ENCODE measurements around the gene PLEK2.
"Not testable (repeated sequence)": the region's sequence is repeated elsewhere in the genome, so short reads cannot be mapped to it uniquely, and the experiment has no call there.

PLEK2 gene

GRCh38 chr14:67411820-67412421, at the start of gene PLEK2:
Gene PLEK2 (minus strand): TSS chr14:67412165. CDS start chr14:67412059, 106 bp downstream.
- no peak for DNase-seq (ENCODE audit: low spot score)
- in situ Hi-C loops (cut with MboI; ENCODE audit: low sequenced_read_pairs, unreplicated experiment), result loop anchor here (25.0 kb wide), 1 partner anchor 300 kb away; the partner anchor contains the start of gene RDH12

GRCh38 chr14:67461341-67461985, 49.5 kb upstream of the PLEK2 start:
- DNase-seq (ENCODE audit: low spot score), result no peak
- no peak for TF ChIP-seq CTCF (IDR thresholded peaks at IDR 0.05; ENCODE audit: borderline replicate concordance, control extremely low read depth, extremely low read depth, insufficient read depth, missing control alignments)
- in situ Hi-C loops (cut with MboI; ENCODE audit: low sequenced_read_pairs, unreplicated experiment), result no loop called here

More at GRCh38 chr14:67411820-67412421, at the start of gene PLEK2:
- TF ChIP-seq CTCF (IDR thresholded peaks at IDR 0.05; ENCODE audit: borderline replicate concordance, control extremely low read depth, extremely low read depth, insufficient read depth, missing control alignments), result no peak

- no peak for TF ChIP-seq CTCF (IDR thresholded peaks at IDR 0.05; ENCODE audit: borderline replicate concordance, control extremely low read depth, extremely low read depth, insufficient read depth, missing control alignments)
- DNase-seq (ENCODE audit: low spot score), result no peak
- in situ Hi-C loops (cut with MboI; ENCODE audit: low sequenced_read_pairs, unreplicated experiment), result no loop called here
These were observed 47.4 kb upstream of the PLEK2 start for GRCh38 chr14:67459336-67459735.

GRCh38 chr14:67457782-67458181, 45.8 kb upstream of the PLEK2 start:
- in situ Hi-C loops (cut with MboI; ENCODE audit: low sequenced_read_pairs, unreplicated experiment), result no loop called here
- DNase-seq (ENCODE audit: low spot score), result no peak
- TF ChIP-seq CTCF (IDR thresholded peaks at IDR 0.05; ENCODE audit: borderline replicate concordance, control extremely low read depth, extremely low read depth, insufficient read depth, missing control alignments), result no peak

- no peak for DNase-seq (ENCODE audit: low spot score)
- no peak for TF ChIP-seq CTCF (IDR thresholded peaks at IDR 0.05; ENCODE audit: borderline replicate concordance, control extremely low read depth, extremely low read depth, insufficient read depth, missing control alignments)
- in situ Hi-C loops (cut with MboI; ENCODE audit: low sequenced_read_pairs, unreplicated experiment), result no loop called here
These were observed 44.8 kb upstream of the PLEK2 start for GRCh38 chr14:67456732-67457131.

GRCh38 chr14:67453575-67454300, 41.8 kb upstream of the PLEK2 start:
- DNase-seq (ENCODE audit: low spot score), result no peak
- TF ChIP-seq CTCF (IDR thresholded peaks at IDR 0.05; ENCODE audit: borderline replicate concordance, control extremely low read depth, extremely low read depth, insufficient read depth, missing control alignments), result no peak
- in situ Hi-C loops (cut with MboI; ENCODE audit: low sequenced_read_pairs, unreplicated experiment), result no loop called here

GRCh38 chr14:67451667-67452066, 39.7 kb upstream of the PLEK2 start:
- in situ Hi-C loops (cut with MboI; ENCODE audit: low sequenced_read_pairs, unreplicated experiment); DNase-seq (ENCODE audit: low spot score): not testable (repeated sequence)
